Neural progenitor cell (in vitro differentiated cells): ENCODE results near the gene XYLT1. TPM values are rescaled to one million over a fixed set of nuclear protein-coding genes. Genes with fewer than 3 reads are reported as not detected.
A peak's percentile ranks its signal among the peaks of the same experiment; 100 is the strongest.

Experiments used
- DNase-seq: peaks from one replicate; pipeline ENCODE4 v3.0.0-alpha.2; 2016; ENCODE audit warnings: low spot score
- H2AFZ ChIP-seq: fragments of 200-600 bp; sonication (generic); replicated peaks from 2 replicates; pipeline ENCODE4 v1.6.1; 2016; ENCODE audit warnings: antibody characterized with exemption
- H3F3A ChIP-seq: fragments of 200-600 bp; sonication (generic); 2 replicates; pipeline ENCODE4 v1.6.1; 2016; ENCODE audit warnings: antibody characterized with exemption, low read depth
- H3K27ac ChIP-seq: fragments of 200-600 bp; sonication (generic); 2 replicates; pipeline ENCODE4 v1.5.1; 2016; ENCODE audit warnings: mild to moderate bottlenecking
- H3K27me3 ChIP-seq: fragments of 200-600 bp; sonication (generic); 2 replicates; pipeline ENCODE4 v1.6.1; 2016; ENCODE audit warnings: mild to moderate bottlenecking, moderate library complexity
- H3K36me3 ChIP-seq: fragments of 200-600 bp; sonication (generic); 2 replicates; pipeline ENCODE4 v1.5.1; 2016
- H3K4me1 ChIP-seq: fragments of 200-600 bp; sonication (generic); 2 replicates; pipeline ENCODE4 v1.6.1; 2016; ENCODE audit warnings: mixed run types
- H3K4me2 ChIP-seq: fragments of 200-600 bp; sonication (generic); 2 replicates; pipeline ENCODE4 v1.6.1; 2016
- H3K4me3 ChIP-seq: fragments of 200-600 bp; sonication (generic); 2 replicates; pipeline ENCODE4 v1.5.1; 2016
- H3K79me2 ChIP-seq: fragments of 200-600 bp; sonication (generic); 2 replicates; pipeline ENCODE4 v1.6.1; 2016; ENCODE audit warnings: low read depth
- H3K9ac ChIP-seq: fragments of 200-600 bp; sonication (generic); 2 replicates; pipeline ENCODE4 v1.6.1; 2016
- H3K9me3 ChIP-seq: fragments of 200-600 bp; sonication (generic); 2 replicates; pipeline ENCODE4 v1.5.1; 2016; ENCODE audit warnings: low read depth
- H4K20me1 ChIP-seq: fragments of 200-600 bp; sonication (generic); 2 replicates; pipeline ENCODE4 v1.6.1; 2016; ENCODE audit warnings: low read depth
- H3K27ac Mint-ChIP-seq: 3 replicates; pipeline ENCODE4 v1.8.0; 2021; ENCODE audit warnings: mixed read lengths
- H3K27me3 Mint-ChIP-seq: 2 replicates; pipeline ENCODE4 v1.8.0; 2022; ENCODE audit warnings: low read depth, mild to moderate bottlenecking, inconsistent platforms, moderate library complexity, mixed read lengths; ENCODE audit not compliant: insufficient read depth
- H3K36me3 Mint-ChIP-seq: 3 replicates; pipeline ENCODE4 v1.8.0; 2021; ENCODE audit warnings: mixed read lengths
- H3K4me1 Mint-ChIP-seq: 3 replicates; pipeline ENCODE4 v1.8.0; 2021; ENCODE audit warnings: mixed read lengths
- H3K4me3 Mint-ChIP-seq: 3 replicates; pipeline ENCODE4 v1.8.0; 2021; ENCODE audit warnings: mild to moderate bottlenecking, moderate library complexity, mixed read lengths
- H3K9me3 Mint-ChIP-seq: 3 replicates; pipeline ENCODE4 v1.8.0; 2020; ENCODE audit warnings: mixed read lengths
- CTCF ChIP-seq: fragments of 200-600 bp; sonication (generic); IDR thresholded peaks from 2 replicates; pipeline ENCODE4 v1.5.1; 2017; ENCODE audit warnings: antibody characterized with exemption, mild to moderate bottlenecking
- EZH2 ChIP-seq: fragments of 200-600 bp; sonication (generic); IDR thresholded peaks from 2 replicates; pipeline ENCODE4 v1.6.1; 2017; ENCODE audit warnings: antibody characterized with exemption, mild to moderate bottlenecking, moderate library complexity
- EZH2phosphoT487 ChIP-seq: fragments of 200-600 bp; sonication (generic); IDR thresholded peaks from 2 replicates; pipeline ENCODE4 v1.6.1; 2017; ENCODE audit warnings: antibody characterized with exemption
- total RNA-seq: library from RNA; depleted of rRNA; stranded (reverse); fragments of >200 nt; gene quantifications from 2 replicates; pipeline ENCODE4 v1.2.3, GENCODE V29; 2015; ENCODE audit warnings: low replicate concordance

Gene XYLT1
- total RNA-seq, 1 donor from 2014 or later: 5.9 TPM

- no peak overlapping the region for H2AFZ ChIP-seq
- H3K27me3 ChIP-seq: no peaks in the 10 kb centered on the region
These were observed 25.3 kb downstream of the XYLT1 start for GRCh38 chr16:17445421-17445820.

GRCh38 chr16:17444658-17445057 lies 26.1 kb downstream of the XYLT1 start:
- Histone ChIP-seq H3K9ac (no peak overlapping the region), H3K79me2 (no peaks in the 10 kb centered on the region), H3K4me3 (no peak overlapping the region), H3K27ac (no peak overlapping the region), H3K4me1 (peaks cover 8% of the 10 kb centered on the region), H3K4me2 (no peak overlapping the region), H3K27me3 (no peaks in the 10 kb centered on the region), H3F3A (no peaks in the 10 kb centered on the region), H4K20me1 (peaks cover 4% of the 10 kb centered on the region), H2AFZ (no peak overlapping the region), H3K36me3 (no peaks in the 10 kb centered on the region), H3K9me3 (no peaks in the 10 kb centered on the region)
- Mint-ChIP-seq H3K27me3 (peaks cover 2% of the 10 kb centered on the region), H3K4me3 (no peak overlapping the region), H3K27ac (no peak overlapping the region), H3K9me3 (no peaks in the 10 kb centered on the region), H3K4me1 (peaks cover 21% of the 10 kb centered on the region), H3K36me3 (peaks cover 11% of the 10 kb centered on the region)
- TF ChIP-seq CTCF (no peak), EZH2 (no peak), EZH2phosphoT487 (no peak)
- DNase-seq: no peak

More at GRCh38 chr16:17445421-17445820, 25.3 kb downstream of the XYLT1 start:
- Histone ChIP-seq H3K4me1 (peaks cover 8% of the 10 kb centered on the region), H3F3A (no peaks in the 10 kb centered on the region), H4K20me1 (peaks cover 4% of the 10 kb centered on the region), H3K4me3 (no peak overlapping the region), H3K4me2 (no peak overlapping the region), H3K9me3 (no peaks in the 10 kb centered on the region), H3K36me3 (no peaks in the 10 kb centered on the region), H3K9ac (no peak overlapping the region), H3K79me2 (no peaks in the 10 kb centered on the region), H3K27ac (no peak overlapping the region)
- H3K36me3 Mint-ChIP-seq: peaks cover 9% of the 10 kb centered on the region
- TF ChIP-seq EZH2phosphoT487 (no peak), CTCF (no peak)
- H3K4me3 Mint-ChIP-seq: no peak overlapping the region
- H3K4me1 Mint-ChIP-seq: peaks cover 21% of the 10 kb centered on the region
- H3K9me3 Mint-ChIP-seq: no peaks in the 10 kb centered on the region
- no peaks in the 10 kb centered on the region for H3K27me3 Mint-ChIP-seq
- DNase-seq: peak; percentile 14
- H3K27ac Mint-ChIP-seq: peak overlapping the region; percentile 82

- no peaks in the 10 kb centered on the region for H4K20me1 ChIP-seq
These were observed 30.6 kb downstream of the XYLT1 start for GRCh38 chr16:17440131-17440530.

GRCh38 chr16:17439580-17439979 lies 31.2 kb downstream of the XYLT1 start:
- peaks cover 13% of the 10 kb centered on the region for H3K36me3 Mint-ChIP-seq
- H3K27me3 Mint-ChIP-seq: peaks cover 7% of the 10 kb centered on the region
- no peak overlapping the region for H3K27ac Mint-ChIP-seq
- Histone ChIP-seq H3K27me3 (no peaks in the 10 kb centered on the region), H3K27ac (no peak overlapping the region), H3K4me2 (no peak overlapping the region), H3K9me3 (no peaks in the 10 kb centered on the region), H2AFZ (no peak overlapping the region), H3F3A (peaks cover 5% of the 10 kb centered on the region), H3K4me3 (no peak overlapping the region), H3K9ac (no peak overlapping the region), H3K36me3 (no peaks in the 10 kb centered on the region), H3K79me2 (no peaks in the 10 kb centered on the region), H3K4me1 (no peaks in the 10 kb centered on the region), H4K20me1 (no peaks in the 10 kb centered on the region)
- H3K4me3 Mint-ChIP-seq: no peak overlapping the region
- H3K4me1 Mint-ChIP-seq: no peaks in the 10 kb centered on the region
- no peak for TF ChIP-seq EZH2
- no peak for TF ChIP-seq CTCF
- H3K9me3 Mint-ChIP-seq: no peaks in the 10 kb centered on the region
- no peak for DNase-seq

More at GRCh38 chr16:17440131-17440530, 30.6 kb downstream of the XYLT1 start:
- Histone ChIP-seq H3F3A (no peaks in the 10 kb centered on the region), H3K4me1 (no peaks in the 10 kb centered on the region), H3K79me2 (no peaks in the 10 kb centered on the region), H3K4me2 (no peak overlapping the region), H3K9me3 (no peaks in the 10 kb centered on the region), H3K4me3 (no peak overlapping the region), H3K9ac (no peak overlapping the region), H3K36me3 (no peaks in the 10 kb centered on the region), H3K27me3 (no peaks in the 10 kb centered on the region), H2AFZ (no peak overlapping the region), H3K27ac (no peak overlapping the region)
- no peak overlapping the region for H3K27ac Mint-ChIP-seq
- H3K4me1 Mint-ChIP-seq: no peaks in the 10 kb centered on the region
- H3K36me3 Mint-ChIP-seq: peaks cover 13% of the 10 kb centered on the region
- H3K27me3 Mint-ChIP-seq: peaks cover 7% of the 10 kb centered on the region
- no peak for DNase-seq
- H3K9me3 Mint-ChIP-seq: no peaks in the 10 kb centered on the region
- no peak overlapping the region for H3K4me3 Mint-ChIP-seq
- no peak for TF ChIP-seq EZH2
